Measurements from ENCODE around the gene SLC7A9.
"Not testable (repeated sequence)": the region's sequence is repeated elsewhere in the genome, so short reads cannot be mapped to it uniquely, and the experiment has no call there.

Gene SLC7A9

DNA sequence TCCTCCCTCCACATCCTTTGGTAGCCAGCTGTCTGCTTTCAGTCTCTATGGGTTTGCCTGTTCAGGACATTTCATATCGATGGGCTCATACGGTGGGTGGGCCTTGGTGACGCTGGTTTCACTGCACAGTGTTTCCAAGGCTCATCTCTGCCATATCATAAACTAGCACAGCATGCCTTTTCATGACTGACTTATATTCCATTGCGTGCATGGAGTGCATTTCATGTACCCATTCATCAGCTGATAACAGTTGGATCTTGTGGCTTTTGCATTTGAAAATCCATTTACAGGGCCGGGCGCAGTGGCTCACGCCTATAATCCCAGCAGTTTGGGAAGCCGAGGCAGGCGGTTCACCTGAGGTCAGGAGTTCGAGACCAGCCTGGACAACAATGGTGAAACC is 80.1 kb downstream of the SLC7A9 start:
- no peak for DNase-seq (ENCODE audit: low spot score)

DNA sequence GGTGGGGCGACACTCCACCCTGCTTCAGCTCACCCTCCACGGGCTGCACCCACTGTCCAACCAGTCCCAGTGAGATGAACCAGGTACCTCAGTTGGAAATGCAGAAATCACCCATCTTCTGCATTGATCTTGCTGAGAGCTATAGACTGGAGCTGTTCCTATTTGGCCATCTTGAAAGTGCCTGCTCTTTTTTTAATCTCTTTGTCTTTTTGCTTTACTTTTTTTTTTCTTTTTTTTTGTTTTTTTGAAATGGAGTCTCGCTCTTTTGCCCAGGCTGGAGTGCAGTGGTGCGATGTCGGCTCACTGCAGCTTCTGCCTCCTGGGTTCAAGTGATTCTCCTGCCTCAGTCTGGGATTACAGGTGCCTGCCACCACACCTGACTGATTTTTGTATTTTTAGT is 81.7 kb downstream of the SLC7A9 start:
- not testable (repeated sequence) for DNase-seq (ENCODE audit: low spot score)

DNA sequence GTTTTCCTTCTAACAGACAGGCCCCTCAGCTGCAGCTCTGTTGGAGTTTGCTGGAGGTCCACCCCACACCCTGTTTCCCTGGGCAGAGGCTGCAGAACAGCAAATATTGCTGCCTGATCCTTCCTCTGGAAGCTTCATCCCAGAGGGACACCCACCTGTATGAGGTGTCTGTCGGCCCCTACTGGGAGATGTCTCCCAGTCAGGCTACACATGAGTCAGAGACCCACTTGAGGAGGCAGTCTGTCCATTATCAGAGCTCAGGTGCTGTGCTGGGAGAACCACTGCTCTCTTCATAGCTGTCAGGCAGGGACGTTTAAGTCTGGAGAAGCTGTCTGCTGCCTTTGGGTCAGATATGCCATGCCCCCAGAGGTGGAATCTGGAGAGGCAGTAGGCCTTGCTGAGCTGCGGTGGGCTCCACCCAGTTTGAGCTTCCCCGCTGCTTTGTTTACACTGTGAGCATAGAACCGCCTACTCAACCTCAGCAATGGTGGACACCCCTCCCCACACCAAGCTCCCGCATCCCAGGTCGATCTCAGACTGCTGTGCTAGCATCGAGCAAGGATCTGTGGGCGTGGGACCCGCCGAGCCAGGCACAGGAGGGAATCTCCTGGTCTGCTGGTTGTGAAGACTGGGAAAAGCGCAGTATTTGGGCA is 82.3 kb downstream of the SLC7A9 start:
- DNase-seq (ENCODE audit: low spot score), result not testable (repeated sequence)

DNA sequence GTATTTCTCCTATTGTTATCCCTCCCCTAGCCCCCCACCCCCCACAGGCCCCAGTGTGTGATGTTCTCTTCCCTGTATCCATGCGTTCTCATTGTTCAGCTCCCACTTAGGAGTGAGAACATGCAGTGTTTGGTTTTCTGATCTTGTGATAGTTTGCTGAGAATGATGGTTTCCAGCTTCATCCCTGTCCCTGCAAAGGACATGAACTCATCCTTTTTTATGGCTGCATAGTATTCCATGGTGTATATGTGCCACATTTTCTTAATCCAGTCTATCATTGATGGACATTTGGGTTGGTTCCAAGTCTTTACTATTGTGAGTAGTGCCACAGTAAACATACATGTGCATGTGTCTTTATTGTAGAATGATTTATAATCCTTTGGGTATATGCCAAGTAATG is 87.5 kb downstream of the SLC7A9 start:
- DNase-seq (ENCODE audit: low spot score), result not testable (repeated sequence)

DNA sequence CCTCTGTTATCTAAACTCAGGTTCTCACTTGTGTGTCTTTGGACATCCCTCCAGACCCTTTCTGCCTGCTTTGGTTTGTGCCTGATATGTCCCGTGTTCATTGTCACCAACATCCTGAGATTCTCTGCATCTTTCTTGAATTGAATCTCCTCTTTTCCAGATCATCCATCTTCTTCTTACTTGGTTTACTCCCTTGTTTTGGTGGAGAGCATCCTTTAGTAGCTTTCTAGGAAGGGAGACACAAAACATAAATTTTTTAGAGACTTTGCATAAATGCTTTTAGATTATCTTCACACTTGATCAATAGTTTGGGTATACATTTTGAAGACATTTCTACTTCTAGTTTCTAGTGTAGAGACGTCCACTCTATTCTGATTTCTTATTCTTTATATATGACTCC is 88.3 kb downstream of the SLC7A9 start:
- DNase-seq (ENCODE audit: low spot score), result no peak
